Mononuclear cell (primary cell): ENCODE results near the gene NOC2L. TPM values are rescaled to one million over a fixed set of nuclear protein-coding genes. Genes with fewer than 3 reads are reported as not detected.

Experiments
- H3K27me3 ChIP-seq: 2 replicates; pipeline ENCODE4 v1.6.0; 2011; ENCODE audit warnings: low read length, control low read depth; ENCODE audit not compliant: insufficient read depth
- H3K4me1 ChIP-seq: 2 replicates; pipeline ENCODE4 v1.5.1; 2011; ENCODE audit warnings: mild to moderate bottlenecking, low read length, control low read depth; ENCODE audit not compliant: insufficient read depth
- H3K4me3 ChIP-seq: 2 replicates; pipeline ENCODE4 v1.5.1; 2011; ENCODE audit warnings: mild to moderate bottlenecking, low read length, moderate library complexity
- H3K9me3 ChIP-seq: 2 replicates; pipeline ENCODE4 v1.5.1; 2011; ENCODE audit warnings: low read depth, mild to moderate bottlenecking, control low read depth, low read length
- total RNA-seq: library from RNA; depleted of rRNA; stranded (reverse); fragments of >200 nt; gene quantifications from one replicate; pipeline ENCODE4 v1.2.3, GENCODE V29; 2012

Gene NOC2L
- 27.2 TPM for total RNA-seq

GRCh38 chr1:958823-959730 lies at the start of gene NOC2L:
NOC2L (minus strand) TSS chr1:959256; CDS start chr1:959240, 16 bp downstream.
- Histone ChIP-seq H3K9me3 (no peaks in the 10 kb centered on the region), H3K27me3 (no peaks in the 10 kb centered on the region), H3K4me1 (peaks cover 36% of the 10 kb centered on the region), H3K4me3 (peak within 1 kb of the TSS; percentile 97)

GRCh38 chr1:1006305-1007159 lies 47.5 kb upstream of the NOC2L start:
- H3K4me1 ChIP-seq: peaks cover 12% of the 10 kb centered on the region
- H3K9me3 ChIP-seq: no peaks in the 10 kb centered on the region
- H3K4me3 ChIP-seq: no peak overlapping the region
- H3K27me3 ChIP-seq: peaks cover 25% of the 10 kb centered on the region

- H3K9me3 ChIP-seq: no peaks in the 10 kb centered on the region
- peaks cover 32% of the 10 kb centered on the region for H3K27me3 ChIP-seq
- no peak overlapping the region for H3K4me3 ChIP-seq
These were observed 46.8 kb upstream of the NOC2L start for GRCh38 chr1:1005774-1006304.

GRCh38 chr1:1004780-1005697 lies 46.0 kb upstream of the NOC2L start:
- H3K27me3 ChIP-seq: peaks cover 39% of the 10 kb centered on the region
- peaks cover 27% of the 10 kb centered on the region for H3K4me1 ChIP-seq
- H3K4me3 ChIP-seq: no peak overlapping the region

More at GRCh38 chr1:1005774-1006304, 46.8 kb upstream of the NOC2L start:
- H3K4me1 ChIP-seq: peaks cover 19% of the 10 kb centered on the region

GRCh38 chr1:1004420-1004779 lies 45.3 kb upstream of the NOC2L start:
- Histone ChIP-seq H3K4me3 (no peak overlapping the region), H3K27me3 (peaks cover 39% of the 10 kb centered on the region), H3K4me1 (peaks cover 32% of the 10 kb centered on the region), H3K9me3 (no peaks in the 10 kb centered on the region)

More at GRCh38 chr1:1004780-1005697, 46.0 kb upstream of the NOC2L start:
- H3K9me3 ChIP-seq: no peaks in the 10 kb centered on the region

- Histone ChIP-seq H3K4me3 (no peak overlapping the region), H3K4me1 (peaks cover 38% of the 10 kb centered on the region), H3K9me3 (no peaks in the 10 kb centered on the region), H3K27me3 (peaks cover 40% of the 10 kb centered on the region)
These were observed 44.8 kb upstream of the NOC2L start for GRCh38 chr1:1003618-1004419.

GRCh38 chr1:1001057-1001783 lies 42.2 kb upstream of the NOC2L start:
- Histone ChIP-seq H3K4me3 (no peak overlapping the region), H3K4me1 (peaks cover 44% of the 10 kb centered on the region), H3K9me3 (no peaks in the 10 kb centered on the region), H3K27me3 (peaks cover 59% of the 10 kb centered on the region)

GRCh38 chr1:1000357-1001056 lies 41.5 kb upstream of the NOC2L start:
- Histone ChIP-seq H3K27me3 (peaks cover 59% of the 10 kb centered on the region), H3K4me3 (peak overlapping the region; percentile 13), H3K9me3 (no peaks in the 10 kb centered on the region), H3K4me1 (peaks cover 44% of the 10 kb centered on the region)

GRCh38 chr1:999725-1000356 lies 40.8 kb upstream of the NOC2L start, which contains the start of gene HES4:
HES4 (minus strand) TSS chr1:1000097; CDS start chr1:999973, 124 bp downstream.
- Histone ChIP-seq H3K4me1 (peaks cover 39% of the 10 kb centered on the region), H3K27me3 (peaks cover 54% of the 10 kb centered on the region), H3K4me3 (peak within 1 kb of the TSS; percentile 13), H3K9me3 (no peaks in the 10 kb centered on the region)

- H3K4me3 ChIP-seq: peak overlapping the region; percentile 13
- peaks cover 51% of the 10 kb centered on the region for H3K27me3 ChIP-seq
- peaks cover 39% of the 10 kb centered on the region for H3K4me1 ChIP-seq
- no peaks in the 10 kb centered on the region for H3K9me3 ChIP-seq
These were observed 40.1 kb upstream of the NOC2L start for GRCh38 chr1:998995-999724.

GRCh38 chr1:998745-998994 lies 39.6 kb upstream of the NOC2L start:
- Histone ChIP-seq H3K27me3 (peaks cover 46% of the 10 kb centered on the region), H3K4me1 (peaks cover 39% of the 10 kb centered on the region), H3K4me3 (no peak overlapping the region), H3K9me3 (no peaks in the 10 kb centered on the region)
